ENCODE results near the gene KCNK5.

KCNK5 gene

GRCh38 chr6:39236742-39237141, 7.5 kb upstream of the KCNK5 start:
- no peak for DNase-seq (ENCODE audit: low read depth)
- TF ChIP-seq CTCF (IDR thresholded peaks at IDR 0.05; ENCODE audit: low read depth, low read length): no peak
- no peak for TF ChIP-seq MYC (IDR thresholded peaks at IDR 0.05; ENCODE audit: low read depth, low read length)
- no peak for TF ChIP-seq POLR2A (IDR thresholded peaks at IDR 0.05; ENCODE audit: extremely low read depth, insufficient read length)
- no peak for TF ChIP-seq MAX (IDR thresholded peaks at IDR 0.05; ENCODE audit: low read depth, low read length)
- H3K4me3 ChIP-seq (ENCODE audit: low read depth, low read length): no peak overlapping the region

GRCh38 chr6:39233333-39233732, 4.1 kb upstream of the KCNK5 start:
- no peak overlapping the region for H3K4me3 ChIP-seq (ENCODE audit: low read depth, low read length)
- DNase-seq (ENCODE audit: low read depth): no peak
- no peak for TF ChIP-seq CTCF (IDR thresholded peaks at IDR 0.05; ENCODE audit: low read depth, low read length)
- TF ChIP-seq MAX (IDR thresholded peaks at IDR 0.05; ENCODE audit: low read depth, low read length): no peak
- TF ChIP-seq MYC (IDR thresholded peaks at IDR 0.05; ENCODE audit: low read depth, low read length): no peak
- TF ChIP-seq POLR2A (IDR thresholded peaks at IDR 0.05; ENCODE audit: extremely low read depth, insufficient read length): no peak

GRCh38 chr6:39231521-39232243, 2.4 kb upstream of the KCNK5 start:
- no peak overlapping the region for H3K4me3 ChIP-seq (ENCODE audit: low read depth, low read length)
- no peak for TF ChIP-seq CTCF (IDR thresholded peaks at IDR 0.05; ENCODE audit: low read depth, low read length)
- TF ChIP-seq MYC (IDR thresholded peaks at IDR 0.05; ENCODE audit: low read depth, low read length): no peak
- no peak for TF ChIP-seq MAX (IDR thresholded peaks at IDR 0.05; ENCODE audit: low read depth, low read length)
- TF ChIP-seq POLR2A (IDR thresholded peaks at IDR 0.05; ENCODE audit: extremely low read depth, insufficient read length): no peak
- no peak for DNase-seq (ENCODE audit: low read depth)

- TF ChIP-seq POLR2A (IDR thresholded peaks at IDR 0.05; ENCODE audit: extremely low read depth, insufficient read length): no peak
- no peak for TF ChIP-seq MYC (IDR thresholded peaks at IDR 0.05; ENCODE audit: low read depth, low read length)
- no peak for TF ChIP-seq MAX (IDR thresholded peaks at IDR 0.05; ENCODE audit: low read depth, low read length)
- no peak for TF ChIP-seq CTCF (IDR thresholded peaks at IDR 0.05; ENCODE audit: low read depth, low read length)
- DNase-seq (ENCODE audit: low read depth): no peak
- H3K4me3 ChIP-seq (ENCODE audit: low read depth, low read length): no peak overlapping the region
Measured at GRCh38 chr6:39230654-39231035, 1.4 kb upstream of the KCNK5 start.

GRCh38 chr6:39228111-39228971, 934 bp downstream of the KCNK5 start:
- peak overlapping the region; percentile 86 for H3K4me3 ChIP-seq (ENCODE audit: low read depth, low read length)
- TF ChIP-seq MYC (IDR thresholded peaks at IDR 0.05; ENCODE audit: low read depth, low read length) (no peak), MAX (IDR thresholded peaks at IDR 0.05; ENCODE audit: low read depth, low read length) (no peak), CTCF (IDR thresholded peaks at IDR 0.05; ENCODE audit: low read depth, low read length) (no peak), POLR2A (IDR thresholded peaks at IDR 0.05; ENCODE audit: extremely low read depth, insufficient read length) (no peak)
- peak; percentile 54 for DNase-seq (ENCODE audit: low read depth)

All from NB4 (cell line).